ENCODE data around the gene SPAG4.

DNA sequence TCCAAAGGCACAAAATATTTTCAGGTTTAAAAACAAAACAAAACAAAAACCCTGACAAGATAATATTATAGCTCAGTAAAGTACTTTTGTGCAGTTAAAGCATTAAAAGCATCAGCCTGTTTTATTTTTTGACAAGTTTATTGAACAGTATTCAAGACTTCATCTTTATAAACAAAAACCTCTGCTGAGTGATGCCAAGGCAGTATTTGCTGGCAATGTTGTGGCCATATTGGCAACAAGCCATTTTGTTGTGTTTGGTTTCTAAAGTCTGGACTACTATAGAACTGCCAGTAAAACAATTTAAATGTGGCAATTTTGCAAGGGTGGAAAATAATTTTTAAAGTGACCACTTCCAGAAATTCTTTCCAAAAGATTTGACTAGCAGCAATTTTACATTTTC is 33.2 kb downstream of the SPAG4 start:
- TF ChIP-seq, protein P1, sequence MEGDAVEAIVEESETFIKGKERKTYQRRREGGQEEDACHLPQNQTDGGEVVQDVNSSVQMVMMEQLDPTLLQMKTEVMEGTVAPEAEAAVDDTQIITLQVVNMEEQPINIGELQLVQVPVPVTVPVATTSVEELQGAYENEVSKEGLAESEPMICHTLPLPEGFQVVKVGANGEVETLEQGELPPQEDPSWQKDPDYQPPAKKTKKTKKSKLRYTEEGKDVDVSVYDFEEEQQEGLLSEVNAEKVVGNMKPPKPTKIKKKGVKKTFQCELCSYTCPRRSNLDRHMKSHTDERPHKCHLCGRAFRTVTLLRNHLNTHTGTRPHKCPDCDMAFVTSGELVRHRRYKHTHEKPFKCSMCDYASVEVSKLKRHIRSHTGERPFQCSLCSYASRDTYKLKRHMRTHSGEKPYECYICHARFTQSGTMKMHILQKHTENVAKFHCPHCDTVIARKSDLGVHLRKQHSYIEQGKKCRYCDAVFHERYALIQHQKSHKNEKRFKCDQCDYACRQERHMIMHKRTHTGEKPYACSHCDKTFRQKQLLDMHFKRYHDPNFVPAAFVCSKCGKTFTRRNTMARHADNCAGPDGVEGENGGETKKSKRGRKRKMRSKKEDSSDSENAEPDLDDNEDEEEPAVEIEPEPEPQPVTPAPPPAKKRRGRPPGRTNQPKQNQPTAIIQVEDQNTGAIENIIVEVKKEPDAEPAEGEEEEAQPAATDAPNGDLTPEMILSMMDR (IDR thresholded peaks at IDR 0.05): no peak
- no peak for TF ChIP-seq POLR2A (IDR thresholded peaks at IDR 0.05)
